Measurements from ENCODE around the gene PTH. TPM values are rescaled to one million over a fixed set of nuclear protein-coding genes. Genes with fewer than 3 reads are reported as not detected.

PTH gene
- total RNA-seq, 1 experiment from 2014 or later, result not detected

GRCh38 chr11:13463779-13464290 lies 32.0 kb downstream of the PTH start:
- peaks cover 3% of the 10 kb centered on the region for H3K27me3 Mint-ChIP-seq (ENCODE audit: unreplicated experiment)
- H3K9me3 Mint-ChIP-seq (ENCODE audit: low read depth, unreplicated experiment), result no peaks in the 10 kb centered on the region
- H3K27ac Mint-ChIP-seq (ENCODE audit: unreplicated experiment), result peak overlapping the region; percentile 90
- peaks cover 23% of the 10 kb centered on the region for H3K36me3 Mint-ChIP-seq (ENCODE audit: insufficient read depth, unreplicated experiment)
- H3K4me1 Mint-ChIP-seq (ENCODE audit: low read depth, unreplicated experiment), result peaks cover 33% of the 10 kb centered on the region
- no TSS peak for BruUV-seq (replicated peaks)
- DNase-seq, result no peak
- H3K4me3 Mint-ChIP-seq (ENCODE audit: low read depth, unreplicated experiment), result peak overlapping the region; percentile 99
- CTCF ChIA-PET, result interaction anchor here (0.6 to 1.3 kb wide), 3 partner anchors 24 to 43 kb away, joined by 3 to 5 read pairs (median 4); no protein-coding TSS in a partner anchor
- intact Hi-C loops (cut with micrococcal nuclease; ENCODE audit: unreplicated experiment), result loop anchor here (10.0 kb wide), 1 partner anchor 249 kb away; no protein-coding TSS in a partner anchor
- no peak for TF ChIP-seq CTCF (IDR thresholded peaks at IDR 0.05; ENCODE audit: unreplicated experiment)

GRCh38 chr11:13462901-13463778 lies 32.7 kb downstream of the PTH start, which contains the start of gene BTBD10:
TSS of gene BTBD10 (minus strand) at chr11:13463222. CDS start at chr11:13445124, 18,098 bp downstream.
- peak within 1 kb of the TSS; percentile 99 for H3K4me3 Mint-ChIP-seq (ENCODE audit: low read depth, unreplicated experiment)
- TF ChIP-seq CTCF (IDR thresholded peaks at IDR 0.05; ENCODE audit: unreplicated experiment), result no peak
- H3K27ac Mint-ChIP-seq (ENCODE audit: unreplicated experiment), result peak within 1 kb of the TSS; percentile 90
- TSS peak; percentile 99 for BruUV-seq (replicated peaks)
- H3K9me3 Mint-ChIP-seq (ENCODE audit: low read depth, unreplicated experiment), result no peaks in the 10 kb centered on the region
- peaks cover 23% of the 10 kb centered on the region for H3K36me3 Mint-ChIP-seq (ENCODE audit: insufficient read depth, unreplicated experiment)
- peak; percentile 93 for DNase-seq
- intact Hi-C loops (cut with micrococcal nuclease; ENCODE audit: unreplicated experiment), result loop anchor here (10.0 kb wide), 1 partner anchor 248 kb away; no protein-coding TSS in a partner anchor
- peaks cover 33% of the 10 kb centered on the region for H3K4me1 Mint-ChIP-seq (ENCODE audit: low read depth, unreplicated experiment)
- no peaks in the 10 kb centered on the region for H3K27me3 Mint-ChIP-seq (ENCODE audit: unreplicated experiment)
- CTCF ChIA-PET, result interaction anchor here (1.0 to 1.3 kb wide), 2 partner anchors 24 to 39 kb away, joined by 4 to 5 read pairs; no protein-coding TSS in a partner anchor

- no peaks in the 10 kb centered on the region for H3K9me3 Mint-ChIP-seq (ENCODE audit: low read depth, unreplicated experiment)
- peak overlapping the region; percentile 90 for H3K27ac Mint-ChIP-seq (ENCODE audit: unreplicated experiment)
- peaks cover 33% of the 10 kb centered on the region for H3K4me1 Mint-ChIP-seq (ENCODE audit: low read depth, unreplicated experiment)
- DNase-seq, result peak; percentile 66
- no peak for TF ChIP-seq CTCF (IDR thresholded peaks at IDR 0.05; ENCODE audit: unreplicated experiment)
- CTCF ChIA-PET, result interaction anchor here (1.3 kb wide), 1 partner anchor 38 kb away, joined by 5 read pairs; no protein-coding TSS in a partner anchor
- BruUV-seq (replicated peaks), result no TSS peak
- peaks cover 23% of the 10 kb centered on the region for H3K36me3 Mint-ChIP-seq (ENCODE audit: insufficient read depth, unreplicated experiment)
- no peaks in the 10 kb centered on the region for H3K27me3 Mint-ChIP-seq (ENCODE audit: unreplicated experiment)
- intact Hi-C loops (cut with micrococcal nuclease; ENCODE audit: unreplicated experiment), result loop anchor here (10.0 kb wide), 1 partner anchor 248 kb away; no protein-coding TSS in a partner anchor
- peak overlapping the region; percentile 99 for H3K4me3 Mint-ChIP-seq (ENCODE audit: low read depth, unreplicated experiment)
Observed at GRCh38 chr11:13462311-13462900, 33.4 kb downstream of the PTH start.

- peak overlapping the region; percentile 99 for H3K4me3 Mint-ChIP-seq (ENCODE audit: low read depth, unreplicated experiment)
- no peak for TF ChIP-seq CTCF (IDR thresholded peaks at IDR 0.05; ENCODE audit: unreplicated experiment)
- no peaks in the 10 kb centered on the region for H3K9me3 Mint-ChIP-seq (ENCODE audit: low read depth, unreplicated experiment)
- peaks cover 23% of the 10 kb centered on the region for H3K36me3 Mint-ChIP-seq (ENCODE audit: insufficient read depth, unreplicated experiment)
- H3K27me3 Mint-ChIP-seq (ENCODE audit: unreplicated experiment), result no peaks in the 10 kb centered on the region
- CTCF ChIA-PET, result no interaction called here
- intact Hi-C loops (cut with micrococcal nuclease; ENCODE audit: unreplicated experiment), result loop anchor here (10.0 kb wide), 1 partner anchor 246 kb away; no protein-coding TSS in a partner anchor
- no peak for DNase-seq
- H3K27ac Mint-ChIP-seq (ENCODE audit: unreplicated experiment), result peak overlapping the region; percentile 90
- no TSS peak for BruUV-seq (replicated peaks)
- H3K4me1 Mint-ChIP-seq (ENCODE audit: low read depth, unreplicated experiment), result peaks cover 33% of the 10 kb centered on the region
Observed at GRCh38 chr11:13461291-13461690, 34.5 kb downstream of the PTH start.
